HG03108 (cell line): ENCODE results near the gene LUC7L3.
A peak's percentile ranks its signal among the peaks of the same experiment; 100 is the strongest.

Source experiments
- ATAC-seq: cut with Tn5 transposase; IDR thresholded peaks from one replicate; pipeline ENCODE4 v1.9.1; 2021; ENCODE audit warnings: moderate library complexity; ENCODE audit not compliant: unreplicated experiment

The LUC7L3 gene

DNA sequence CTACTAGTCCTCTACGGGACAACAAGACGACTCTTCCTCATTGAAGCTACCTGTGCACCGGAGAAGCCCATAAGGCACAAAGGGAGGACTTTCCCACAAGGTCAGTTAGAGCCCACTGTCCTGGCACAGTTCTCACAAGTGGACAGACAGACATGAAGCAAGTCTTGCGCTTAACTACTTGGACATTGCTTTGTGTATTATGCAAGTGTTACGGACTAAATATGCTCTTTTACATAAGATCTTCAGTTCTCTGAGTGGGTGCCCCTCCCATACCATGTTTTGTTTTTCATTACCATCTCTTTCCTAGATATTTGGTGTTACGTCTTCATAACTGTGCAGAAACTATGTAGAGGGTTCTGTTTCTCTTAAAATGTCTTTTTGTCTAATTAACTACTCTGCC lies 29.8 kb downstream of the LUC7L3 start:
- no peak for ATAC-seq

DNA sequence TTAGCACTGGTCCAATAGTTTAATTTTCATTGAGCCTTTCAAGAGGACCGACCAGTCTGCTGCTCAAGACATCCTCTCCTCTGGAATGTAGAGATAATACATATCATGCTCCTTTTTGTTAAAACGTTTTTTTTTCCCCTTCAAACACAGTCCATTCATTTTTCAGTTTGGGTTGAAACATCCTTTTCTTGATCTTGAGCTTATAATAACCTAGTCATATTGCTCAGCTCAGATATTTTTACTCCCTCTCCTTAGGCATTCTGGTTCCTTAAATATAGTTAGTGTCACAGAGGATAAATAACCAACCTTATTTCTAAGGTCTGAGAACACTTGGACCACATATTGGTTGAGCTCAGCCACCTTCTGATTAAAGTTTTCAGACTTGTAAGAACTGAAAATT lies 35.1 kb downstream of the LUC7L3 start:
- ATAC-seq = no peak

DNA sequence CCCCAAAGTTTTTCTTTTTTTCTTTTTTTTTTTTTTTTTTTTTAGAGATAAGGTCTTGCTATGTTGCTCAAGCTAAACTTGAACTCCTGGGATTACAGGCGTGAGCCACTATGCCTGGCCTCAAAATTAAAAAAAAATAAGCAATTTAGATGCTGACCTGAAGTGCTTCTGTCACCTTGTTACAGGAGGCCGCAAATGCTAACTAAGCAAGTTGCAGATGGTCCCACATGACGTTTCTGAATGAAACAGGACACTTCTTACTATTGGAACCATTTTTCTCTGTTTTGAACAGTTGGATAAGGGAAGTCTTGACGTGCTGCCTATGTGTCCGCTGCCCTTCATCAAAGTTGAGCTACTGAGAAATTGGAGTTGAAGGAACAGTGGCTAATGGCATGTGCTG lies 39.1 kb downstream of the LUC7L3 start:
- no peak for ATAC-seq

GRCh38 chr17:50758989-50759544 lies 39.7 kb downstream of the LUC7L3 start:
- ATAC-seq = no peak

DNA sequence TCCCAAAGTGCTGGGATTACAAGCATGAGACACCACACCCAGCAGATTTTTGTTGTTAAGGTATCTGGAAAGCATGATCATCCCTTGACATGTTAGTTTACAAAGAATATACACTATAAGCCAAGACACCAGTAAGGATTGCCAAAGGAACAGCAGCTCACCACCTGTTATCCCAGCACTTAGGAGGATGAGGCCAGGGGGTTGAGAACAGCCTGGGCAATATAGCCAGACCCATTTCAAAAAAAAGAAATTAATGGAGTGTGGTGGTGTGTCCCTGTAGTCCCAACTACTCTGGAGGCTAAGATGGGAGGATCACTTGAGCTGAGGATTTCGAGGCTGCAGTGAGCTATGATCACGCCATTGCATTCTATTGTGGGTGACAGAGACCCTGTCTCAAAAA lies 42.8 kb downstream of the LUC7L3 start:
- ATAC-seq = no peak

DNA sequence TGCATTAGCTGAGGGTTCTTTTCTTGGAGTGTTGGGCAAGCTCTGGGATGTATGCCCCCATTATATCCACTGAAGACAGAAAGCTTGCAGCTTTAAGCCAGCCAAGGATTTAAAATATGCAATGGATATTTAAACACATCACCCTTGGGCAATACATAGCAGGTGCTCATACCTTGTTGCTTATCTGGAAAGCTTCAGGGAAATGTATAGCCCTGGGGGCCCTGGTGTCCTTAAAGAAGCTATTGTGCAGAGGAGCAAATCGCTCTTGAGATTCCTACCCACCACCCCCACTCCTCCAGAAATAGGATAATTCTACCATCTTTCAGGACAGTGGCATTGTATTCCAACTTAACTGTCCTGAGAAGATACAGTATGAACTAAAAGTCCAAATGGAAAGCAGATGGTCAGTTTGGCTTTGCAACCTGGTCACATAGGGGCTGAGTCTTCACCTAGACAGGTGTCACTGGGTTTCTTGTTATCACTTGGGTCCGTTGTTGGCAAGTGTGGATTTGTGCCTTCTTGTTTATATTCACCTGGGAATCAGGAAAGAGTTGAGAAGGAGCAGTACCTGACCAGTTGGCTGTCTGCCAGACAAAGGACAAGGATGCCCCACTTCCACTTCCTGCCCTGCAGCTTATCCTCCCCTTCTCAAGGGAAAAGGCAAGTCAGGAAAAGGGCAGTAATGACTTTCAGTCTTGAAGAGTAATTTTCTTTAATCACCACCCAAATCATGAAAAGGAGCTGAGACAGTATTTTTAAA lies 44.5 kb downstream of the LUC7L3 start:
- no peak for ATAC-seq

GRCh38 chr17:50764734-50765149 lies 45.3 kb downstream of the LUC7L3 start:
- no peak for ATAC-seq

DNA sequence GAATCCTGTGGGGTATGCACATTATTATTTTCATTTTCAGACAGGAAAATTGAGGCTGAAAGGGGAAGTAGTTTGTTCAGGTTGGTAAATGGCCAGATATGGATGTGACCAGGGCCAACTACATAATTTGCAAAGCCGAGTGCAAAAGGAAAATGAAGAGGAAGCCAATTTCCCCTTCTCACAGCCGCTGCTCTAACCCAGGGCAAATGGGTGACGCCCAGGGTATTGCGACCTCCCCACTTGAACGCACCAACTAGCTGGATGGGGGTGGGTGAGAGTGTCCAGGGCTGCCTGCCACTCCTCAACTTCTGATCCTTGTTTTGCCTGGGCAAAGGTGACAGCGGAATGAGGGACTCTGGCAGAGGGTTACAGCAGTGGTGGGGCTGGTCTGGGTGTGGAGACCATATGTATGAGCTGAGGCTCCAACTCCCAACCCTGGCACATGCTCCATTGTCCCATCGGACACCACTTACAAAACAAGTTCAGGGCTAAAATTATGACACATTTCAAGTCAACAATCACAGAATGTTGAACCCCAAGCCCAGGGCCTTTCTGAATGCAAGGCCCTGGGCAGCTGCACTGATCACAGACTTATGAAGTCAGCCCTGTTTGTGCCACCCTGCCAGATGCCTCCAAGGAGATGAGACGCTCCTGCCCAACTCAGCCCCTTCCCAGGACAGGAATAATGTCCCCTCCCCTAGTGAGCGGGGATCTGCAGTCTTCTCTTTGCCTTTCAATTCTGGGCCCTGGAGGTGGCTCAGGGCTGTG lies 46.2 kb downstream of the LUC7L3 start:
- ATAC-seq = peak; percentile 57

DNA sequence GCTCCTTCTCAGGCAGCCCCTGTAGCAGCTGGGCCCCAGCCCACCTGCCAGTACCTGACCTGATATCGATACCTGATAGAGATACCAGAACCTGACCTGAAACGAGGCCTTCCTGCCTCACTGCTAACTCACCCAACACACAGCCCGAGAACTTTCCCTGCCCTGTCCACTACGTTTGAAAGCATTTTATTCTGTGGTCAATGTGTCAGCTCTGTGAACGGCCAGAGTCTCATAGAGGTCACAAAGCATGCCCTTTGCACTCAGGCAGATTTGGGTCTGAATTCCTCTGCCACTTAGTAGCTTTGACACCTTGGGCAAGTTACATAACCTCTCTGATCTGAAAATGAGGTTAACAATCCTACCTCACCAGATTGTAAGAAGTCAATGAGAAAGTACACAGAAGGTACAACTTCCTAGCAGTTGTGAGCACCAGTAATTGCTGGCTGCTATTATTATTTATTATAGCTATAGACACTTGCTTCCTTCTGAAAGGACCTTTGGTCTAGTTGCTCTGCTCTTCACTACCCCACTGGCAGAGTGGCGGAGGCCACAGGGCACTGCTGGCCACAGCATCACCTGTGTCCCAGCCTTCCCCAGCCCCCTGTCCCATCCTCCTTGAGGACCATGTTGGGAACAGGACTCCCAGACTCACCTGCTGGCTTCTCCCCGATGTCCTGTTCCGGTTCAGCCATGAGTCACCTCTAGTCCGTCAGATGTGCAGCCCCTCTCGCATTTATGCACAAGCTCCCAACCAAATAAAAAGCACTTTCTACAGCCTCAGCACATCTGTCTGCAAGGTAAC lies 47.0 kb downstream of the LUC7L3 start:
- ATAC-seq = no peak

DNA sequence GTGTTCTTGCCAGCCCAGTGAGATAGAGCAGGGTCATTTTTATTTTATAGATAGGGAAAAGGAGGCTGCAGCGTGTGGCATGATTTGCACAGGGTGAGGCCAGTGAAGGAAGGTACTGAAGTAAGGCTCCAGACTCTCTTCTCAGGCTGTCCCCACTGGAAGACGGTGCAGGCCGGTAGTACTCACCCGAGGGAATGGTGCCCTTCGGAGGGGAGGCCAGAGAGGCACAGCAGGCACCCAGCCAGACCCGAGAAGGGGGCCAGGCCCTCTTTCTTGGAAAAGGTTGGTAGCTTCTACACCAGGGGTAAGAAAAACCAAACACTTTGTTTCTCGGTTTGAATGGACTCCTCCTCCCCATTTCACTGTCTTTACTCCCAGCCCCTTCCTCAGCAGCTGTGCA lies 47.6 kb downstream of the LUC7L3 start:
- no peak for ATAC-seq

- ATAC-seq = no peak
These were observed 48.0 kb downstream of the LUC7L3 start, which contains the start of gene ANKRD40CL for GRCh38 chr17:50767446-50767845. Gene ANKRD40CL (minus strand): TSS chr17:50767518. CDS start chr17:50766913, 605 bp downstream.

DNA sequence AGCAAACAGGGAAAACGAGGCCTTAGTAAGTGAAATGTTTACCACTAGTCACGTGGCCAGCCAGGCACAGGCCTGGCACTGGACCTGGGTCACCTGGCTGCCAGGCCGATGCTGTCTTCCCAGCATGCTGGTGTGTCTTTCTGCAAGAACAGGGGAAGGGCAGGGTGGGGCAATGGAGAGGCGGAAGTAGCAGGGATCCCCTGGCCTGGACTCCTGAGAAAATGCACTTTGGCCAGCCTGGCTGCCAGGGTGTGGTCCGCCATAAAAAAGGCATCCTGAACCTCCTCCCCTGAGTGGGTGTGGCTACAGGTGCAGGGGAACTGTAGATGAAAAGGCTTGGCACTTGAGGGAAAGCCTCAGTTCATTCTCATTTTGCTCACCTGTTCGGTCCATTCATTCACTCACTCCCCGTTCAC lies 49.0 kb downstream of the LUC7L3 start:
- no peak for ATAC-seq

GRCh38 chr17:50769884-50770283 lies 50.5 kb downstream of the LUC7L3 start:
- no peak for ATAC-seq

- no peak for ATAC-seq
These were observed 50.9 kb downstream of the LUC7L3 start for GRCh38 chr17:50770346-50770745.

DNA sequence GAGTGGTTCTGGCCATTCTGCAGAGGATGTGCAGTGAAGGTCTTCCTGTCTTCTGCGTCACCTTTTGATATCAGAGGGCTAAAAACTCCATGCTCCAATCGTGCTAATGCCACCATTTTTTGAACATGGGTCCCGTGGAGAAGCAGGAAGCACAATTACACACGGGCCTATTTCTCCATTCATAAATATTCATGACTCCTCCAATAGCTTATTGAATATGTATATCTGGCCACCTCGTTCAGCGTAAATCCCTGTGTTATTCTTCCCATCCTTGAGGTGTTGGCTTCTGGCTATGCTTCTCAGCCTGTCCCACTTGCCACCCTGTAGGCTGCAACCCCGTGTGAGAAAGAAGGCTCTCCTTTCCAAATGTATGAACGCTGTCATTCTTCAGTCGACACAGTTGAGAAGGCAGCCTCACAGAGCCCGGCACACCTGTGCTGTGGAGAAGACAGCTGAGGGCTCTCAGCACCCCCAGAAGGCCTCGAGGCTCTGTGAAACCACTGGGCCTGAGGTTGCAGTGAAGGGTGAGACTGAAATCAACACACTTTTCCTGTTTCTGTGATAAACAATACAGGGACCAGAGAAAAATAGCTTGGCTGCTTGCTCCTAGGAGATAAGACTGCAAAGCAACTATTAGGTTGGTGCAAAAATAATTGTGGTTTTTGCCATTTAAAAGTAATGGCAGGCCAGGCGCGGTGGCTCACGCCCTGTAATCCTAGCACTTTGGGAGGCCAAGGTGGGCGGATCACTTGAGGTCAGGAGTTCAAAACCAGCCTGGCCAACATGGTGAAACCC lies 52.8 kb downstream of the LUC7L3 start:
- no peak for ATAC-seq

DNA sequence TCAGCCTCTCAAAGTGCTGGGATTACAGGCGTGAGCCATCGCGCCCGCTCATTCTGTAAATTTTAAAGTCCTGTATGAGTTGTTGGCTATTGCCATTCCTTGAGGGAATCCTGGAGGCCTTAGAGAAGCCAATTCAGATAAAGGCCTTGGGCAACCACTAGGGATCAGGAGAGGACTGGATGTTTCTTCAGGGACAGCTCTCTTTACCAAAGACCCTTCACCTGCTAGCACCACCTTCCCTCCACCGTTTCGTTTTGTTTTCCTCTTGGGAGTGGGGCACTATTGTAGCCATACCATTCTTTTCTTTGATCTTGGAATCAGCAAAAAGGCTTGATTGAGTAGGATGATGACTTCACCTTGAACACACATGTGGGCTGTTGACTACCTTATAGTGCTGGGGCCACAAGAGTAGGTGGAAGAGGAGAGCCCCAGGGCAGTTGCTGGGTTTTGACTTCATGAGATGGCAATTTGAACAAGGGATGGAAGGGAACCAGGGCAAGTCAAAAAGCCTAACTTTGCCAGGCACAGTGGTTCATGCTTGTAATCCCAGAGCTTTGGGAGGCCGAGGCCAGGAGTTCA lies 54.9 kb downstream of the LUC7L3 start:
- ATAC-seq = no peak

DNA sequence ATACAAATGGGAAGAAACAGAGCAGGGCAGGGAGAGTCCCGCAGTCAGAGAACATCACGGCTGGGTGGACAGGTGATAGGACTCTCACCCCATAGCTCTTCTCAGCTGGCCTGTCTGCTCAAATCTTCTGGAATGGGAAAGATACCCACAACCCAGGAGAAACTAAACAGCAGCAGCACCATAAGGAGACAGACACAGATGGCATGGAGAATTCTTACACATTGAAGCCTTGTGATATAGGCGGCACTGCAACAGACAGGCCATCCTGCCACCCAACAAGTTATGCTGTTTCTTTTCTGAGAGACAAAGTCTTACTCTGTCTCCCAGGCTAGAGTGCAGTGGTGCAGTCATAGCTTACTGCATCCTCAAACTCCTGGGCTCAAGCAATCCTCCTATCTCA lies 56.5 kb downstream of the LUC7L3 start:
- ATAC-seq = no peak

GRCh38 chr17:50778471-50778870 lies 59.1 kb downstream of the LUC7L3 start:
- ATAC-seq = no peak

DNA sequence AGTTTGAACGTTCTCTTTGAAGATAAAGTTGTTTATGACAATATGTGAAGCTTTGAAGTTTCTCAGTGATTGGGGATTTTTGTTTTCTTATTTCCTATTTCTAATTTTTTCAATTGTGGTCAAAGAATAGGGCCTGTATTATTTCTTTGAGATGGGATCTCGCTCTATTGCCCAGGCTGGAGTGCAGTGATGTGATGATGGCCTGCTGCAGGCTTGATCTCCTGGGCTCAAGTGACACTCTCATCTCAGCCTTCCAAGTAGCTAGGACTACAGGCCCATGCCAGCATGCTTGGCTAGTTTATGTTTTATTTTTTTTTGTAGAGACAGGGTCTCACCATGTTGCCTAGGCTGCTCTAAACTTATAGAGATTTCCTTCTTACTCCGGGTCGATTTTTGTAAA lies 59.6 kb downstream of the LUC7L3 start:
- ATAC-seq = no peak

GRCh38 chr17:50779747-50780353 lies 60.4 kb downstream of the LUC7L3 start:
- no peak for ATAC-seq
